Stimulated activated CD4-positive, alpha-beta T cell treated with anti-CD3 and anti-CD28 coated beads, Interleukin-1b, Interleukin-23, amount 100 ng/mL, for 4 hours (primary cell): ENCODE measurements around the gene GASK1B.

Experiments
- DNase-seq, 2 donors: peaks; one replicate each; pipeline ENCODE4 v3.0.0-alpha.2; 2020; ENCODE audit warnings: low read depth in 2 of 2

GASK1B gene

GRCh38 chr4:158146736-158147135 is 26.1 kb downstream of the GASK1B start:
- DNase-seq, result no peak

- no peak for DNase-seq
Observed at GRCh38 chr4:158139086-158139485, 33.7 kb downstream of the GASK1B start.

DNA sequence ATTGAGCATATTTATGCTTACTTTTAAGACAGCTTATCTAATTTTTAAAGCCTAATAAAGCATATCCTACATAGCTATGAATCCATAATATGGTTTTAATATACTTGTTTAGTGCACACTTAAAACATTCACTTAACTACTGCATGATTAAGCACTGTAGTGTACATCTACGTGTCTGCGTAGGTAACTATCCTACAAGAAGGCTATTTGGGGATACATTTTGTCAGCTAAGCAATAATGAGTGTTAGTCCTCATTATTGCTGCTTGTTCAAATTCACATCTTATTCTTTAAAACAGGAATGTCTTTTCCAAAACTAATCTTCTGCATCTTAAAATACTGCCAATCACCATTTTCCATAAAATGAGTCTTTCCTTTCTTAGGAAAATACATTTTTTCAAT is 38.6 kb downstream of the GASK1B start:
- no peak for DNase-seq

DNA sequence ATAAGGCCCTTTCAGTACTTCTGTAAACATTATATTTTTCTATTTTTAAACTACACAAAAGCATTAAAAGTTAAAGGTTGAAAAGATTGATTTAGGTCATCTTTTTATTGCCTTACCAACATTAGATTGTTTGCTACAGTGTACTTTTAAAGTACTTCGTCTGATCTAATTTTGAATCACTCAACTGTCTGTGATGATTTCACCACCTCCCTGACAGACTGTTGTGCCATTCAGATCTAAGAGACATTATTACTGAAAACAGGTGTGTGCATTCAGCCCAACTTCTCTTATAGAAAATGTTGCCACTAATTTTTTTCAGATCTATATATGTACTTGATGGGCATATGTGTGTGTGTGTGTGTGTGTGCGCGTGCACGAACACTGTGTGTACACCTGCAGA is 39.3 kb downstream of the GASK1B start:
- DNase-seq, result no peak

- no peak for DNase-seq
Observed at GRCh38 chr4:158131027-158131426, 41.8 kb downstream of the GASK1B start.

DNA sequence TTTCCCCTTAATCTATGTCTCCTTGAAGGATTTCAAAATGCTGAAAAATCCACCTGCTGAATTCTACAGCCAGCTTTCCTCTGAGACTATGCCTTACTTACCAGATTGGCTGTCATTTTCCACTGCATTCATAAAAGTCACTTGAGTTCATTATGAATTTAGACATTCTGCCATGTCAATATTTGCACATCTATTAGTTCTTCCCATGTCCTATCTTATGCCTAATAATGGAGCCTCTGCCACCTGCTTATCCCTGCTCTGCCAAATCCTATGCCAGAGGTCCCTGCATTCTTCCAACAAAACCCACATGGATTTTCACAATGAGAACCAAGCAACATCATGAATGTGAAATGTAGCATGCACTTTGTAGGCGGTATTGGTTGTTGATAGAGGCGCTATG is 42.6 kb downstream of the GASK1B start:
- DNase-seq, result no peak

GRCh38 chr4:158129694-158130093 is 43.1 kb downstream of the GASK1B start:
- no peak for DNase-seq

GRCh38 chr4:158128540-158128939 is 44.3 kb downstream of the GASK1B start:
- no peak for DNase-seq

DNA sequence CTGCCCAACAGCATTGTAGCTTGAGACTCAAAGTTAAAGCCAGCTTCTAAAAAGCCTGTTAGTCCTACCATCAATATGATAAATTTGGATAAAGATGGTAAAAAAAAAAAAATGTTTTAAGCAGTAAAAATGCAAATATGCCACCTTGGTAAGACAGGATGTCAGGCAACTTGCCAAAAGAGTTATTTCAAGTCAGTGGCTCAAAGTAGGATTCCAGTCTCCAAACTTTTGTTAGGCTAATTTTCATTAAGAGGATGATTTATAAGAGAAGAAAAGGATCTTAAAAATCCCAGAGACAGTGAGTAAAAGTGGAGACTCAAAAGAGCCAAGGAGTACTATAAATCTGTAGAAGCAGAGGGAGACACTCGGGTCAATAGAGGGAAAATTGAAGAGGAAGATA is 47.5 kb downstream of the GASK1B start:
- no peak for DNase-seq
